C4-2B (cell line): ENCODE data around the gene KBTBD13.

ENCODE experiments used
- ZFX ChIP-seq: fragments of 450-650 bp; IDR thresholded peaks from 2 replicates; pipeline ENCODE4 v1.6.1; 2017
- TF ChIP-seq, protein P1 (sequence below): fragments of 450-650 bp; conservative IDR thresholded peaks from 2 replicates; pipeline ENCODE4 v1.5.1; 2017; ENCODE audit warnings: mild to moderate bottlenecking

DNA sequence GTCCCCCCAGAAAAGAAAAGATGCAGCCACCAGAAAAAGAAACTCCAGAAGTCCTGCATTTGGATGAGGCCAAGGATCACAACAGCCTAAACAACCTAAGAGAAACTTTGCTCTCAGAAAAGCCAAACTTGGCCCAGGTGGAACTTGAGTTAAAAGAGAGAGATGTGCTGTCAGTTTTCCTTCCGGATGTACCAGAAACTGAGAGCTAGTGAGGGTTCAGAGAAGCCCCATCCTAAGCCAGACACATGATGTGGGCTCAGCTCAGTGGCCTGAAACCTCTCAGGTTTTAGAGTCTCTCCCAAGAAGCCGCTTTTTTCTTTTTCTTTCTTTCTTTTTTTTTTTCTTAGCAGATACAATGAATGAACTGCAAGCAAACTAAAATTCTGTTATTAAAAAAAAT lies 23.6 kb upstream of the KBTBD13 start:
- TF ChIP-seq, protein P1, sequence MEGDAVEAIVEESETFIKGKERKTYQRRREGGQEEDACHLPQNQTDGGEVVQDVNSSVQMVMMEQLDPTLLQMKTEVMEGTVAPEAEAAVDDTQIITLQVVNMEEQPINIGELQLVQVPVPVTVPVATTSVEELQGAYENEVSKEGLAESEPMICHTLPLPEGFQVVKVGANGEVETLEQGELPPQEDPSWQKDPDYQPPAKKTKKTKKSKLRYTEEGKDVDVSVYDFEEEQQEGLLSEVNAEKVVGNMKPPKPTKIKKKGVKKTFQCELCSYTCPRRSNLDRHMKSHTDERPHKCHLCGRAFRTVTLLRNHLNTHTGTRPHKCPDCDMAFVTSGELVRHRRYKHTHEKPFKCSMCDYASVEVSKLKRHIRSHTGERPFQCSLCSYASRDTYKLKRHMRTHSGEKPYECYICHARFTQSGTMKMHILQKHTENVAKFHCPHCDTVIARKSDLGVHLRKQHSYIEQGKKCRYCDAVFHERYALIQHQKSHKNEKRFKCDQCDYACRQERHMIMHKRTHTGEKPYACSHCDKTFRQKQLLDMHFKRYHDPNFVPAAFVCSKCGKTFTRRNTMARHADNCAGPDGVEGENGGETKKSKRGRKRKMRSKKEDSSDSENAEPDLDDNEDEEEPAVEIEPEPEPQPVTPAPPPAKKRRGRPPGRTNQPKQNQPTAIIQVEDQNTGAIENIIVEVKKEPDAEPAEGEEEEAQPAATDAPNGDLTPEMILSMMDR: no peak
- TF ChIP-seq ZFX: no peak
